GM12874 (cell line): ENCODE measurements around the gene NAALADL2.

ENCODE experiments used
- TF ChIP-seq, protein P1 (sequence below): IDR thresholded peaks from 2 replicates; pipeline ENCODE4 v1.5.1; 2011; ENCODE audit warnings: low read depth, mild to moderate bottlenecking, control low read depth, low read length, moderate library complexity; ENCODE audit not compliant: insufficient read depth

The NAALADL2 gene

DNA sequence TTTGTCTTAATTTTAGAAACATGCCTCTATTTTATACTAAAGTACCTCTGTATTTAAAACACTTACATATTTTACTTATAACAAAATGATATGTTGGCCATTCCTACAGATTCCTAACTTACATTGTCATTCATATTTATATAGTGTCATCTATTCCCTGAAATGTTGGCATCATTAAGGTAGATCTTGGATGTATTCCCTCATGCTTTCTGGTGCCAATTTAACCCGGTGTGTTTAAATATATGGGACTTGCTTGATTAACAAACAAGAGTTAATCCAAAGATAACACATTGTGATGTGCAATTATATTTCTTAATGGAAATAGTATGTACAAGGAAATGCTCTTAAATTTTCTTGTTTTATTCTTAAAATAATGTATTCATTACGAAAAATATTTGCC is 352.3 kb downstream of the NAALADL2 start:
- TF ChIP-seq, protein P1, sequence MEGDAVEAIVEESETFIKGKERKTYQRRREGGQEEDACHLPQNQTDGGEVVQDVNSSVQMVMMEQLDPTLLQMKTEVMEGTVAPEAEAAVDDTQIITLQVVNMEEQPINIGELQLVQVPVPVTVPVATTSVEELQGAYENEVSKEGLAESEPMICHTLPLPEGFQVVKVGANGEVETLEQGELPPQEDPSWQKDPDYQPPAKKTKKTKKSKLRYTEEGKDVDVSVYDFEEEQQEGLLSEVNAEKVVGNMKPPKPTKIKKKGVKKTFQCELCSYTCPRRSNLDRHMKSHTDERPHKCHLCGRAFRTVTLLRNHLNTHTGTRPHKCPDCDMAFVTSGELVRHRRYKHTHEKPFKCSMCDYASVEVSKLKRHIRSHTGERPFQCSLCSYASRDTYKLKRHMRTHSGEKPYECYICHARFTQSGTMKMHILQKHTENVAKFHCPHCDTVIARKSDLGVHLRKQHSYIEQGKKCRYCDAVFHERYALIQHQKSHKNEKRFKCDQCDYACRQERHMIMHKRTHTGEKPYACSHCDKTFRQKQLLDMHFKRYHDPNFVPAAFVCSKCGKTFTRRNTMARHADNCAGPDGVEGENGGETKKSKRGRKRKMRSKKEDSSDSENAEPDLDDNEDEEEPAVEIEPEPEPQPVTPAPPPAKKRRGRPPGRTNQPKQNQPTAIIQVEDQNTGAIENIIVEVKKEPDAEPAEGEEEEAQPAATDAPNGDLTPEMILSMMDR, result no peak

DNA sequence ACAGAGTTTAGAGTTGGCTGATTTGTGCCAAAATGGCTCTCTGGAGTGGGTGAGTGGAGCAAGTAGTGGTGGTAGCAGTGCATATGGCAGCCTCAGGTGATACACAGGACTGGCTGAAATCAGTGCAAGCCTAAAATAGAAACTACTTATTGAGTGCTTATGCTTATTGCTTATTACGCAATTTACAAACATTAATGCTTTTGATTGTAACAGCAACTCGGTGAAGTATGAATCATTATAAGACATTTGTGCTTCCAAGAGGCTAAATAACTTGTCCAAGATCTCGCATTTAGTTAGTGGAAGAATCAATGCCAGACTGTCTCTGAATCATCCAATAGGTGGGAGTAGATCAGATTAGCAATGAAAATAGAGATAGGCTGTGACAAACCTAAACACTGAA is 353.8 kb downstream of the NAALADL2 start:
- TF ChIP-seq, protein P1, result no peak

DNA sequence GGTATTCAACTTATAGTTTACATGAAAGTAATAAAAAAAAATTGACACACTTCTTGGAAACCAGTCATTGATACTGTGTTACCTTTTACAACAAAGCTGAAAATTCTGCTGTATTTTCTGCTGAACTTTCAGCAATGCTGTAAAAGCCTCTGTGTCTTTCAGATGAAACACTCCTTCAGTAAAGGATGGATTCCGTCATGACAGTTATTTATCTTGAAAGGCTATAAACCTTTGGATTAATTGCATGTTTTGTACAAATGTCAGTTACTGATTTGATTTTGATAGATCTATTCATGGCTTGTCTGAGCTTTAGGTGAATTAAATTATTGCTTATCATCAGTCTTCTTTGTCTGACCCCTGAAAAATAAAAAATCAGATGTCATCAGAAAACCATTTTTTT is 355.1 kb downstream of the NAALADL2 start:
- TF ChIP-seq, protein P1, result no peak

DNA sequence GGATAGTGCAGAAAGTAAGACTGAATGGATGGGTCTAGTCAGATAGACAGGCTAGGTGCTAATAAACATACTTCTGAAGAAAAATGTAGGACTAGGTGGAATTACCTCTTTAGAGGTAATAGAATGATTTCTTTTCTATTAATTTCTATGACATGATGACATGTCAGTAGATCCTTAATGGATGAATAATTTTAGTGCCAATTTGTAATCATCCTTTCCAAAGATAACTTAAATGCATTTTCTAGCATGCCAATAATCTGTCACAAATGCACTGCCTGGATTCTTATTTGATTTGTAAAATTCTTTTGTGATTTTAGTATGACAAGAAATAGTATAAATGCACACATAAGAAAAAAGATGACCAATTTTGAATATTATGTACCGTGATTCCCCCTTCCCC is 356.7 kb downstream of the NAALADL2 start:
- TF ChIP-seq, protein P1, result no peak

DNA sequence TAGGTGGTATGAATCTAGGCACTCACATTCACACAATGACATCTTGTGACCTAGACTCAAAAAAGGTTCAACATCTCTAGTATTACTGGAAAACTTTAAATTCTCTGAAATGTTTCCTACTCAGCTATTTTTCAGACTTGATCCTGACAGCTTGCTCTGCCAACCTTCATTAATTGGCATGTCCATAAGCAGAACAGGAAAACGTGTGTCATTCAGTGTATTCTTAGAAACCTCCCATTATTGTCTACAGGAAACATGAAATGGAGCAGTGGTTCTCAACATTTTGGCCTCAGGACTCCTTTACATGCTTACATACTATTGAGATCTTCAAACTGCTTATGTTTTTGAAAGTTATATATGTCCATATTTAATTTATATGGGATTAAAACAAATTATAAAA is 363.2 kb downstream of the NAALADL2 start:
- TF ChIP-seq, protein P1, result no peak

DNA sequence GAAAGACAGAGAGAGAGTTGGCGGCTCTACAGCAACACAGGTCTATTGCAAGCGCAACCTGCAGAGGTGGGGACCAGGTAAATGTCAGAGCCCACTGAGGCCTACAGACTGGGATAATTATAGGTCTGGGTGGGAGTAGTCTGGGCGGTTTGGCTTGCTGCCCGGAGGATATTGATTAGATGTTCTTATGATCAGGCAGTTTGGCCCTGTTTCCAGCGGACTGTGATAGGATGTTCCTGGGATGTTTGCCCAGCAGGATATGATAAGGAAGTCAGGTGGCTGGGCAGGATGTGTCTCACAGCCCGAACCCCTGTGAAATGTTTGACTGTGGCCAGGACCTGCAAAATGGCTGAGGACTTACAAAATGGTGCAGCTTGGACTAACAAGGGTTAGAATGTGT is 364.9 kb downstream of the NAALADL2 start:
- TF ChIP-seq, protein P1, result no peak

DNA sequence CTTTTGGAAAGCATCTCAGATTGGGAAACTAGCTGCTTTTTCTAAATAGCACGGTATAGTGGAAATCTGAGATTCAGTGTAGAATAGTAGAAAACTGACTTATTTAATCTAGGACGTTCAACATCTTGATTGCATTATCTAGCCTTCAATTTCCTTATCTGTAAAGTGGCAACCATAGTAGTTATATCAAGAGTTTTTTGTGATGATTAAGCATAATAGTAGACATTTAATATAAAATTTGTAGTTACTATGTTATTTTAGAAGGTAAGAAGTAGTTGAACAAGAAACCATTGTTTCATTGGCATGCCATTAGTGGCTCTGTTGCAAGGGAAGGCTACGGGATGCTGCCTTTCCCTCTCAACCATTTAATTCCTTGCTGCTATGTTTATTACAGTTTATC is 367.3 kb downstream of the NAALADL2 start:
- TF ChIP-seq, protein P1, result no peak

DNA sequence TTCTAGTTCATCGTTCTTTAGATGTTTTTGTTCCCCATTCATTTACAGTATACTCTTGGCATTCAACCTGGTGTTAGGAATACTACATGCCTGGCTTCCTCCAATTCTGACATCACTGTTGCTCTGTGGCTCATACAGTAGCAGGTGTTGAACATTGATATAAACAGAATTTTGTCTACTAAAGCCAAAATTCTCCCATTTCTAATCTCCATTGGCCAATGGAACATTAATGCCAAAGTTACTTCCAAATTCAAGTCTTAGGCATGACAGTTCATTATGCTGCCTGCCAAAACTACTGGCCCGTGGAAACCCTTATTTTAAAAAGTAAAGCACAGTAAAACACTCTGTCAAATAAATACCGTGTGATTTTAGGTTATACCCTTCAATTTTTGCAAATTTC is 368.0 kb downstream of the NAALADL2 start:
- TF ChIP-seq, protein P1, result no peak
